Thoracic aorta (tissue), 2 donors: Measurements from ENCODE around the gene TINAGL1. TPM values are rescaled to one million over a fixed set of nuclear protein-coding genes. Genes with fewer than 3 reads are reported as not detected.

Experiments
- ATAC-seq: fragments of 150-250 bp; one replicate; pipeline ENCODE4 v1.8.0; 2017; ENCODE audit warnings: low read depth; ENCODE audit not compliant: insufficient number of reproducible peaks, low FRiP score
- DNase-seq: peaks from one replicate; pipeline ENCODE4 v3.0.0-alpha.2; 2020; ENCODE audit warnings: low spot score
- H3K27ac ChIP-seq, 2 donors: fragments of 200-600 bp; sonication (generic); 1 replicate in 1 of 2; 2 replicates in 1 of 2; pipeline ENCODE4 v1.5.1; 2016; ENCODE audit warnings: mild to moderate bottlenecking in 2 of 2, moderate library complexity in 2 of 2
- H3K27me3 ChIP-seq: fragments of 200-600 bp; sonication (generic); replicated peaks from 2 replicates; pipeline ENCODE4 v1.6.0; 2016; ENCODE audit warnings: mild to moderate bottlenecking; ENCODE audit not compliant: insufficient read depth
- H3K36me3 ChIP-seq: fragments of 200-600 bp; sonication (generic); one replicate; pipeline ENCODE4 v1.5.1; 2016
- H3K4me1 ChIP-seq, 2 donors: fragments of 200-600 bp; sonication (generic); 1 replicate in 1 of 2; 2 replicates in 1 of 2; pipeline versions ENCODE4 v1.5.1 to v1.6.0; 2016; ENCODE audit warnings: low read depth in 2 of 2, mild to moderate bottlenecking in 1 of 2; ENCODE audit not compliant: control insufficient read depth in 1 of 2
- H3K4me3 ChIP-seq: fragments of 200-600 bp; sonication (generic); 2 replicates; pipeline ENCODE4 v1.5.1; 2016; ENCODE audit warnings: mild to moderate bottlenecking
- H3K9me3 ChIP-seq: fragments of 200-600 bp; sonication (generic); 2 replicates; pipeline ENCODE4 v1.5.1; 2016
- total RNA-seq, 2 donors: library from RNA; depleted of rRNA; stranded (reverse); fragments of >200 nt; gene quantifications; one replicate each; pipeline versions ENCODE4 v1.1.0 to v1.2.3, GENCODE V29; 2016
- TF ChIP-seq, protein P1 (sequence below): fragments of 200-600 bp; sonication (generic); IDR thresholded peaks from one replicate; pipeline ENCODE4 v1.5.1; 2019; ENCODE audit warnings: antibody characterized with exemption

TINAGL1 gene
- total RNA-seq, 2 donors from 2014 or later, result 581 to 1,250 TPM

DNA sequence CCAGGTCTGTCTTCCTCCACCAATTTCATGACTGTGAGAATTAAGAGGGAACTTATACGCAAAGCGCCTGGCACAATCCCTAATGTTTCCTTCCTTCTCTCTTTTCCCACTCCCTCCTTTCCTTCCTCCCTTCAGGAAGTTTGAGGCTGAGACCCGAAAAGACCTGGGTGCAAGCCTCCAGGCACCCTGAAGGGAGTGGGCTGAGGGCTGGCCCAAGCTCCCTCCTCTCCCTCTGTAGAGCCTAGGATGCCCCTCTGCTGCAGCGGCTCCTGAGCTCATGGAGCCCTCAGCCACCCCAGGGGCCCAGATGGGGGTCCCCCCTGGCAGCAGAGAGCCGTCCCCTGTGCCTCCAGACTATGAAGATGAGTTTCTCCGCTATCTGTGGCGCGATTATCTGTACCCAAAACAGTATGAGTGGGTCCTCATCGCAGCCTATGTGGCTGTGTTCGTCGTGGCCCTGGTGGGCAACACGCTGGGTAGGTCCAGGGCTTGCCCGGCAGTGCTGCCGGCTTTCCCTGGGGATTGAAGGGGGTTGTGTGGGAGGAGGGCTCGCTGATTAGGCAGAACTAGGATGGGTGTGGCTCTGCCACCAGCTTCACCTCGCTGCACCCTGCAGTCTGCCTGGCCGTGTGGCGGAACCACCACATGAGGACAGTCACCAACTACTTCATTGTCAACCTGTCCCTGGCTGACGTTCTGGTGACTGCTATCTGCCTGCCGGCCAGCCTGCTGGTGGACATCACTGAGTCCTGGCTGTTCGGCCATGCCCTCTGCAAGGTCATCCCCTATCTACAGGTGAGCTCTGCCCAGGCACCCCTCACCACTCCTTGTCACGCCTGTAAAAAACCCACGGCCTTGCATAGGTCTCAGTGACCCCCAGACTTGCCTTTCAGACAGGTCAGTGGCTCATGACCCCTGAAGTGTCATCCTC is 42.9 kb downstream of the TINAGL1 start:
- Histone ChIP-seq H3K27ac (no peak overlapping the region), H3K4me1 (peaks cover 12 to 43% of the 10 kb centered on the region in 2 donors), H3K27me3 (no peaks in the 10 kb centered on the region), H3K36me3 (no peaks in the 10 kb centered on the region), H3K9me3 (no peaks in the 10 kb centered on the region), H3K4me3 (no peak overlapping the region)
- DNase-seq (no peak), ATAC-seq (no peak)
- TF ChIP-seq, protein P1, sequence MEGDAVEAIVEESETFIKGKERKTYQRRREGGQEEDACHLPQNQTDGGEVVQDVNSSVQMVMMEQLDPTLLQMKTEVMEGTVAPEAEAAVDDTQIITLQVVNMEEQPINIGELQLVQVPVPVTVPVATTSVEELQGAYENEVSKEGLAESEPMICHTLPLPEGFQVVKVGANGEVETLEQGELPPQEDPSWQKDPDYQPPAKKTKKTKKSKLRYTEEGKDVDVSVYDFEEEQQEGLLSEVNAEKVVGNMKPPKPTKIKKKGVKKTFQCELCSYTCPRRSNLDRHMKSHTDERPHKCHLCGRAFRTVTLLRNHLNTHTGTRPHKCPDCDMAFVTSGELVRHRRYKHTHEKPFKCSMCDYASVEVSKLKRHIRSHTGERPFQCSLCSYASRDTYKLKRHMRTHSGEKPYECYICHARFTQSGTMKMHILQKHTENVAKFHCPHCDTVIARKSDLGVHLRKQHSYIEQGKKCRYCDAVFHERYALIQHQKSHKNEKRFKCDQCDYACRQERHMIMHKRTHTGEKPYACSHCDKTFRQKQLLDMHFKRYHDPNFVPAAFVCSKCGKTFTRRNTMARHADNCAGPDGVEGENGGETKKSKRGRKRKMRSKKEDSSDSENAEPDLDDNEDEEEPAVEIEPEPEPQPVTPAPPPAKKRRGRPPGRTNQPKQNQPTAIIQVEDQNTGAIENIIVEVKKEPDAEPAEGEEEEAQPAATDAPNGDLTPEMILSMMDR, result no peak

- TF ChIP-seq, protein P1, result no peak
- H3K4me1 ChIP-seq, result peaks cover 6 to 42% of the 10 kb centered on the region in 2 donors
- no peaks in the 10 kb centered on the region for H3K9me3 ChIP-seq
- H3K4me3 ChIP-seq, result no peak overlapping the region
- no peak for DNase-seq
- H3K27me3 ChIP-seq, result no peaks in the 10 kb centered on the region
- no peak for ATAC-seq
- H3K36me3 ChIP-seq, result no peaks in the 10 kb centered on the region
- no peak overlapping the region for H3K27ac ChIP-seq
Measured at GRCh38 chr1:31620631-31621497, 44.5 kb downstream of the TINAGL1 start.

- TF ChIP-seq, protein P1, result no peak
- H3K27ac ChIP-seq, result no peak overlapping the region
Measured at GRCh38 chr1:31621498-31621820, 45.1 kb downstream of the TINAGL1 start.

GRCh38 chr1:31621847-31622730 is 45.8 kb downstream of the TINAGL1 start:
- TF ChIP-seq, protein P1, result no peak
- H3K27me3 ChIP-seq, result no peaks in the 10 kb centered on the region
- H3K9me3 ChIP-seq, result no peaks in the 10 kb centered on the region
- ATAC-seq (no peak), DNase-seq (no peak)
- H3K4me1 ChIP-seq, result peaks cover 18 to 54% of the 10 kb centered on the region in 2 donors
- H3K4me3 ChIP-seq, result no peak overlapping the region
- H3K27ac ChIP-seq, result peak overlapping the region in 1 of 2 donors; percentile 35
- H3K36me3 ChIP-seq, result no peaks in the 10 kb centered on the region

More at GRCh38 chr1:31621498-31621820, 45.1 kb downstream of the TINAGL1 start:
- H3K9me3 ChIP-seq, result no peaks in the 10 kb centered on the region
- H3K4me3 ChIP-seq, result no peak overlapping the region
- ATAC-seq, result no peak
- H3K27me3 ChIP-seq, result no peaks in the 10 kb centered on the region
- H3K36me3 ChIP-seq, result no peaks in the 10 kb centered on the region
- no peak for DNase-seq
- H3K4me1 ChIP-seq, result peaks cover 12 to 48% of the 10 kb centered on the region in 2 donors
